ENCODE results near the gene BOD1L1. TPM values are rescaled to one million over a fixed set of nuclear protein-coding genes. Genes with fewer than 3 reads are reported as not detected.

Gene BOD1L1
- total RNA-seq: 10 to 100 TPM; 36.9 to 74.1 (median 49.6) TPM

GRCh38 chr4:13627606-13628311 is at the start of gene BOD1L1:
BOD1L1 (minus strand) TSS chr4:13627725; CDS start chr4:13627587, 138 bp downstream.
- Histone ChIP-seq H3K27ac (peak within 1 kb of the TSS; percentile 75 to 99 (median 90)), H3K9me3 (no peaks in the 10 kb centered on the region), H3K4me1 (peaks cover 21 to 22% of the 10 kb centered on the region in 2 donors), H3K27me3 (no peaks in the 10 kb centered on the region), H3K36me3 (no peaks in the 10 kb centered on the region), H3K4me3 (replicated peaks in 1 of 3) (peak within 1 kb of the TSS; percentile 56 to 86 (median 72))
- 0% methylated on average over 44 to 47 of the region's 55 CpGs for WGBS, 2 donors
- TF ChIP-seq CTCF (IDR thresholded peaks at IDR 0.05) (peak in 4 of 6 experiments; percentile 14 to 39 (median 24)), POLR2A (IDR thresholded peaks at IDR 0.05) (peak; percentile 22 to 86)
- intact Hi-C loops (cut with DNase I): no loop called here
- peak; percentile 87 to 89 for DNase-seq

- no peaks in the 10 kb centered on the region for H3K9me3 ChIP-seq
- intact Hi-C loops (cut with DNase I): no loop called here
- H3K27me3 ChIP-seq: no peaks in the 10 kb centered on the region
- no peak overlapping the region for H3K4me3 ChIP-seq (replicated peaks in 1 of 3)
- H3K27ac ChIP-seq: no peak overlapping the region
- H3K4me1 ChIP-seq: no peaks in the 10 kb centered on the region
- no peaks in the 10 kb centered on the region for H3K36me3 ChIP-seq
- WGBS, 2 donors: 76 to 96% methylated on average over 1 of the region's 1 CpG
- TF ChIP-seq POLR2A (IDR thresholded peaks at IDR 0.05): no peak
- no peak for TF ChIP-seq CTCF (IDR thresholded peaks at IDR 0.05)
- no peak for DNase-seq
These were observed 47.4 kb upstream of the BOD1L1 start for GRCh38 chr4:13674971-13675370.

GRCh38 chr4:13673167-13673566 is 45.6 kb upstream of the BOD1L1 start:
- no peaks in the 10 kb centered on the region for H3K4me1 ChIP-seq
- H3K4me3 ChIP-seq (replicated peaks in 1 of 3): no peak overlapping the region
- no peak for DNase-seq
- intact Hi-C loops (cut with DNase I): no loop called here
- H3K27me3 ChIP-seq: no peaks in the 10 kb centered on the region
- no peaks in the 10 kb centered on the region for H3K36me3 ChIP-seq
- no peaks in the 10 kb centered on the region for H3K9me3 ChIP-seq
- no peak for TF ChIP-seq POLR2A (IDR thresholded peaks at IDR 0.05)
- TF ChIP-seq CTCF (IDR thresholded peaks at IDR 0.05): no peak
- H3K27ac ChIP-seq: no peak overlapping the region

GRCh38 chr4:13670456-13671160 is 43.1 kb upstream of the BOD1L1 start:
- intact Hi-C loops (cut with DNase I): no loop called here
- H3K4me1 ChIP-seq: no peaks in the 10 kb centered on the region
- 81 to 84% methylated on average over 4 of the region's 4 CpGs for WGBS, 2 donors

More at GRCh38 chr4:13670456-13671160, 43.1 kb upstream of the BOD1L1 start:
- TF ChIP-seq CTCF (IDR thresholded peaks at IDR 0.05) (no peak), POLR2A (IDR thresholded peaks at IDR 0.05) (no peak)
- Histone ChIP-seq H3K27me3 (no peaks in the 10 kb centered on the region), H3K36me3 (no peaks in the 10 kb centered on the region), H3K4me3 (replicated peaks in 1 of 3) (no peak overlapping the region), H3K27ac (no peak overlapping the region), H3K9me3 (no peaks in the 10 kb centered on the region)
- no peak for DNase-seq
